ENCODE results near the gene RUNX1. TPM values are rescaled to one million over a fixed set of nuclear protein-coding genes. Genes with fewer than 3 reads are reported as not detected.

Gene RUNX1
- total RNA-seq, 1 experiment from 2014 or later = 95.4 TPM

DNA sequence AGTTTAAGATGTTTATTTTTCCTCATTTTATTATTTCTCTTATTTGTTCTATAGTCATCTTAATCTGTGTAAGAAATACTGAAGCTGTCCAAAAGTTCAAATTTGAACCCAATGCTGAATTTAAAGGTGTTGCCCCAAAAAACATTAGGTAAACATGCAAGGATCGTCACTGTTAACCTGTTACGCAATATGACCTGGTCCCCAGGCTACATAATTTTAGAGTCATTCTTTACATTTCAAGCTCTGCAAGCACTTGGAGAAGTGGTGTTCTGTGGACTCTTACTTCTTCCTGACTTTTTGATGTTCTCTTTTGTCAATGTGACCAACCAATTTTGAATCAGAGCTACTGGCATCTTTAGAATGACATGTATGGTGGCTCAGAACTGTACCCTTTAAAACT is 274.4 kb downstream of the RUNX1 start:
- Mint-ChIP-seq H3K4me3 (ENCODE audit: low read depth, unreplicated experiment) (no peak overlapping the region), H3K27ac (ENCODE audit: unreplicated experiment) (no peak overlapping the region), H3K36me3 (ENCODE audit: insufficient read depth, unreplicated experiment) (no peaks in the 10 kb centered on the region), H3K27me3 (ENCODE audit: unreplicated experiment) (no peaks in the 10 kb centered on the region), H3K4me1 (ENCODE audit: low read depth, unreplicated experiment) (no peaks in the 10 kb centered on the region), H3K9me3 (ENCODE audit: low read depth, unreplicated experiment) (no peaks in the 10 kb centered on the region)
- BruUV-seq (replicated peaks) = no TSS peak
- DNase-seq = no peak
- intact Hi-C loops (cut with micrococcal nuclease; ENCODE audit: unreplicated experiment) = no loop called here
- CTCF ChIA-PET = no interaction called here
- TF ChIP-seq, protein P1, sequence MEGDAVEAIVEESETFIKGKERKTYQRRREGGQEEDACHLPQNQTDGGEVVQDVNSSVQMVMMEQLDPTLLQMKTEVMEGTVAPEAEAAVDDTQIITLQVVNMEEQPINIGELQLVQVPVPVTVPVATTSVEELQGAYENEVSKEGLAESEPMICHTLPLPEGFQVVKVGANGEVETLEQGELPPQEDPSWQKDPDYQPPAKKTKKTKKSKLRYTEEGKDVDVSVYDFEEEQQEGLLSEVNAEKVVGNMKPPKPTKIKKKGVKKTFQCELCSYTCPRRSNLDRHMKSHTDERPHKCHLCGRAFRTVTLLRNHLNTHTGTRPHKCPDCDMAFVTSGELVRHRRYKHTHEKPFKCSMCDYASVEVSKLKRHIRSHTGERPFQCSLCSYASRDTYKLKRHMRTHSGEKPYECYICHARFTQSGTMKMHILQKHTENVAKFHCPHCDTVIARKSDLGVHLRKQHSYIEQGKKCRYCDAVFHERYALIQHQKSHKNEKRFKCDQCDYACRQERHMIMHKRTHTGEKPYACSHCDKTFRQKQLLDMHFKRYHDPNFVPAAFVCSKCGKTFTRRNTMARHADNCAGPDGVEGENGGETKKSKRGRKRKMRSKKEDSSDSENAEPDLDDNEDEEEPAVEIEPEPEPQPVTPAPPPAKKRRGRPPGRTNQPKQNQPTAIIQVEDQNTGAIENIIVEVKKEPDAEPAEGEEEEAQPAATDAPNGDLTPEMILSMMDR (IDR thresholded peaks at IDR 0.05; ENCODE audit: unreplicated experiment) = no peak

DNA sequence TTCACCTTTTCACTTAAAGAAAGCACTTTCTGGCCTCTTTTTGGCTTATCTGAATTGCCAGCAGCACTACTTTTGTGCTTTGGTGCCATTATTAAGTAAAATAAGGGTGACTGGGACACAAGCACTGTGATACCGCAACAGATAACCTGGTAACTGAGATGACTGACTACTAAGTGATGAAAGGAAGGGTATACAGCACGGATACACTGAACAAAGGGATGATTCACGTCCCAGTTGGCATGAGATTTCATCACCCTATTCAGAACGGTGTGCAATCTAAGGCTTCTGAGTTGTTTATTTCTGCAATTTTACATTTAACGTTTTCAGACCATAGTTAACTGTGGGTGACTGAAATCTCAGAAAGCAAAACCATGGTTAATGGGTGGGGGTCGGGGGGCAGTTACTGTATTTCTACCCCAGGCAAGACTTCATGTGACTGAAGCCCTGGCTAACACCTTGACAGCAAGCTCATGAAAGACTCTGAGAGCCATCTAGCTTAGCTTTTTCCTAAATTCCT is 277.5 kb downstream of the RUNX1 start:
- peak overlapping the region; percentile 84 for H3K27ac Mint-ChIP-seq (ENCODE audit: unreplicated experiment)
- no peaks in the 10 kb centered on the region for H3K36me3 Mint-ChIP-seq (ENCODE audit: insufficient read depth, unreplicated experiment)
- no TSS peak for BruUV-seq (replicated peaks)
- TF ChIP-seq, protein P1 (IDR thresholded peaks at IDR 0.05; ENCODE audit: unreplicated experiment) = no peak
- H3K27me3 Mint-ChIP-seq (ENCODE audit: unreplicated experiment) = no peaks in the 10 kb centered on the region
- H3K9me3 Mint-ChIP-seq (ENCODE audit: low read depth, unreplicated experiment) = no peaks in the 10 kb centered on the region
- no peaks in the 10 kb centered on the region for H3K4me1 Mint-ChIP-seq (ENCODE audit: low read depth, unreplicated experiment)
- intact Hi-C loops (cut with micrococcal nuclease; ENCODE audit: unreplicated experiment) = no loop called here
- CTCF ChIA-PET = no interaction called here
- no peak overlapping the region for H3K4me3 Mint-ChIP-seq (ENCODE audit: low read depth, unreplicated experiment)
- peak; percentile 12 for DNase-seq

DNA sequence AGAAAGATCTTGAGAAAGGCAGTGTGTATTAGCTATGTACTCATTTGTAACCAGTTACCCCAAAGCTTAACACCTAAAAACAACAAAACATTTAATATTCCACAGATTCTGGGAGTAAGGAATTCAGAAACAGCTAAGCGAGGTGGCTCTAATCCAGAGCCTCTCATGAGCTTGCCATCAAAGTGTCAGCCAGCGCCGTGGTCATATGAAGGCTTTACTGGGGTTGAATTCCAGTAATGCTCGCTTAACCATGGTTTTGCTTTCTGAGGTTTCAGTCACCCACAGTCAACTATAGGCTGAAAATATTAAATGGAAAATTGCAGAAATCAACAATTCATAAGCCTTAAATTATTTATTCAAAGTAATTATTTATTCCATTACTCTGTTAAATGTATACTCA is 278.5 kb downstream of the RUNX1 start:
- no peak overlapping the region for H3K27ac Mint-ChIP-seq (ENCODE audit: unreplicated experiment)
- H3K9me3 Mint-ChIP-seq (ENCODE audit: low read depth, unreplicated experiment) = no peaks in the 10 kb centered on the region
- no peaks in the 10 kb centered on the region for H3K36me3 Mint-ChIP-seq (ENCODE audit: insufficient read depth, unreplicated experiment)
- TF ChIP-seq, protein P1 (IDR thresholded peaks at IDR 0.05; ENCODE audit: unreplicated experiment) = no peak
- H3K27me3 Mint-ChIP-seq (ENCODE audit: unreplicated experiment) = no peaks in the 10 kb centered on the region
- H3K4me1 Mint-ChIP-seq (ENCODE audit: low read depth, unreplicated experiment) = no peaks in the 10 kb centered on the region
- H3K4me3 Mint-ChIP-seq (ENCODE audit: low read depth, unreplicated experiment) = no peak overlapping the region
- intact Hi-C loops (cut with micrococcal nuclease; ENCODE audit: unreplicated experiment) = no loop called here
- DNase-seq = no peak
- BruUV-seq (replicated peaks) = no TSS peak
- CTCF ChIA-PET = no interaction called here

DNA sequence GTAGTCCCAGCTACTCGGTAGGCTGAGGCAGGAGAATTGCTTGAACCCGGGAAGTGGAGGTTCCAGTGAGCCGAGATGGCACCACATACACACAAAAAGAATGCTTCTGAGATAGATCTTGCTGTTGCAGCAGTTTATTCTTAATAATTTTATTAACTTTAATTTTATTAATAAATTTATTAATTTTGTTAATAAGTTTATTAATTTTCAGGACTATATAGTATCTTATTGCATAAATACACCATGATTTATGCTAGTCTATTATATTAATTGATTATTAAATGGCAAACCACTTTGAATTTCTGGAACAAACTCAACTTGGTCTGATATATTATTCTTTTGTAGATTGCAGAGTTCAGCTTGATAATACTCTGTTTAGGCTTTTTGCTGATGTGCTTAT is 280.8 kb downstream of the RUNX1 start:
- Mint-ChIP-seq H3K27me3 (ENCODE audit: unreplicated experiment) (no peaks in the 10 kb centered on the region), H3K27ac (ENCODE audit: unreplicated experiment) (no peak overlapping the region), H3K9me3 (ENCODE audit: low read depth, unreplicated experiment) (no peaks in the 10 kb centered on the region), H3K36me3 (ENCODE audit: insufficient read depth, unreplicated experiment) (no peaks in the 10 kb centered on the region), H3K4me1 (ENCODE audit: low read depth, unreplicated experiment) (no peaks in the 10 kb centered on the region), H3K4me3 (ENCODE audit: low read depth, unreplicated experiment) (no peak overlapping the region)
- no peak for DNase-seq
- TF ChIP-seq, protein P1 (IDR thresholded peaks at IDR 0.05; ENCODE audit: unreplicated experiment) = no peak
- CTCF ChIA-PET = no interaction called here
- no TSS peak for BruUV-seq (replicated peaks)
- intact Hi-C loops (cut with micrococcal nuclease; ENCODE audit: unreplicated experiment) = no loop called here
